ENCODE results near the gene AXL.
"Not testable (repeated sequence)": the region's sequence is repeated elsewhere in the genome, so short reads cannot be mapped to it uniquely, and the experiment has no call there.

Gene AXL

GRCh38 chr19:41276231-41276630, 57.2 kb downstream of the AXL start:
- DNase-seq (ENCODE audit: low read depth), result no peak

- DNase-seq (ENCODE audit: low read depth), result no peak
Measured at GRCh38 chr19:41278478-41278877, 59.5 kb downstream of the AXL start.

- no peak for DNase-seq (ENCODE audit: low read depth)
Measured at GRCh38 chr19:41288673-41289530, 69.9 kb downstream of the AXL start.

GRCh38 chr19:41289814-41290213, 70.8 kb downstream of the AXL start:
- DNase-seq (ENCODE audit: low read depth), result not testable (repeated sequence)

GRCh38 chr19:41294393-41294792, 75.4 kb downstream of the AXL start:
- no peak for DNase-seq (ENCODE audit: low read depth)

GRCh38 chr19:41295499-41295898, 76.5 kb downstream of the AXL start:
- DNase-seq (ENCODE audit: low read depth), result no peak

- DNase-seq (ENCODE audit: low read depth), result no peak
Measured at GRCh38 chr19:41296433-41296871, 77.4 kb downstream of the AXL start.

GRCh38 chr19:41297628-41298347, 78.8 kb downstream of the AXL start:
- no peak for DNase-seq (ENCODE audit: low read depth)

GRCh38 chr19:41298348-41298964, 79.4 kb downstream of the AXL start:
- peak; percentile 49 for DNase-seq (ENCODE audit: low read depth)

- no peak for DNase-seq (ENCODE audit: low read depth)
Measured at GRCh38 chr19:41299046-41299754, 80.2 kb downstream of the AXL start.

GRCh38 chr19:41299755-41300089, 80.7 kb downstream of the AXL start:
- DNase-seq (ENCODE audit: low read depth), result peak; percentile 42

- DNase-seq (ENCODE audit: low read depth), result no peak
Measured at GRCh38 chr19:41300555-41300954, 81.5 kb downstream of the AXL start.

- no peak for DNase-seq (ENCODE audit: low read depth)
Measured at GRCh38 chr19:41302624-41303351, 83.8 kb downstream of the AXL start.

- no peak for DNase-seq (ENCODE audit: low read depth)
Measured at GRCh38 chr19:41303954-41304353, 84.9 kb downstream of the AXL start.

- DNase-seq (ENCODE audit: low read depth), result no peak
Measured at GRCh38 chr19:41304706-41305483, 85.9 kb downstream of the AXL start.

- no peak for DNase-seq (ENCODE audit: low read depth)
Measured at GRCh38 chr19:41305927-41306793, 87.1 kb downstream of the AXL start.

- no peak for DNase-seq (ENCODE audit: low read depth)
Measured at GRCh38 chr19:41307090-41307875, 88.3 kb downstream of the AXL start.

- DNase-seq (ENCODE audit: low read depth), result no peak
Measured at GRCh38 chr19:41307954-41308449, 89.0 kb downstream of the AXL start.

Data from non-pigmented ciliary epithelial cell (primary cell).